NCI-H1417 (cell line): ENCODE results near the gene WDR76.
A peak's percentile ranks its signal among the peaks of the same experiment; 100 is the strongest.

ENCODE experiments used
- DNase-seq, 3 experiments: peaks; one replicate each; lab custom pipeline; 2025; lab: John Stamatoyannopoulos, UW

Gene WDR76

DNA sequence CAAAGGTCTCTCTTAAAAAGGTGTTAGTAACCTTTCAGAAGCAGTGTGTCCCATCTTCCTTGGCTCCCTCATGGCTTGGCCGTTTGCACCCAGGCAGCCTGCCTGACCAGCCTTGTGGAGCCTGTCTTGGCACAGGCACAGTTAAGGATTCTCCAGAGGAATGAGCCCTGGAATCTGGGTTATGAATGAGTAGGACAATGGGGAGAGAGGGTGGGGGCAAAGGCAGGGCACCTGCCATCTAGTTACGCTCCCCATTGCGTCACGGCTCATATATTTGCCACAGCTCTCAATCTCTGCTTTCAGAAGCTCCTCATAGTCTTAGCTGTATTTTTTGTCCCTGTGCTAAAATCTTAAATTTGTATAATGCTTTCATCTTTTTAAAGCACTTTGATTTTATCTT, 50.6 kb downstream of the WDR76 start:
- DNase-seq = peak in 1 of 3 experiments; percentile 35

DNA sequence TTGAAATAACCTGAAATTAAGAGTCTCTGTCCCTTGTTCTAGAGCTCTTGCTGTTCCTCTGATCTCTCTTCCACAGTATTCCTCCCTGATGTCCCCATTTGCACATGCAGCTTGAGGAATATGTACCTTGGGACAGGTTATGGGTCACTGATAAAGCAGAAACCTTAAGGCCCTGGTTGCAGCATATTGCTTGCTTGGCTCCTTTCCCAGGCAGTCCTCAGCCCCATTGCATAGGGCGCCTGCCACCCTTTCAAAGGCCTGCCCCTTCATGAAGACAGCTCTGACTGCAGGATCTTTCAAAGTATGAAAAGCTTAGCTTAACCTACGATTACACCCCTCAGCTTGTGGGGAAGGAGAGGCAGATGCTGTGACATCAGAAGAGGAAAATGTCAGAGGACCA, 51.6 kb downstream of the WDR76 start:
- DNase-seq = peak in 1 of 3 experiments; percentile 0

DNA sequence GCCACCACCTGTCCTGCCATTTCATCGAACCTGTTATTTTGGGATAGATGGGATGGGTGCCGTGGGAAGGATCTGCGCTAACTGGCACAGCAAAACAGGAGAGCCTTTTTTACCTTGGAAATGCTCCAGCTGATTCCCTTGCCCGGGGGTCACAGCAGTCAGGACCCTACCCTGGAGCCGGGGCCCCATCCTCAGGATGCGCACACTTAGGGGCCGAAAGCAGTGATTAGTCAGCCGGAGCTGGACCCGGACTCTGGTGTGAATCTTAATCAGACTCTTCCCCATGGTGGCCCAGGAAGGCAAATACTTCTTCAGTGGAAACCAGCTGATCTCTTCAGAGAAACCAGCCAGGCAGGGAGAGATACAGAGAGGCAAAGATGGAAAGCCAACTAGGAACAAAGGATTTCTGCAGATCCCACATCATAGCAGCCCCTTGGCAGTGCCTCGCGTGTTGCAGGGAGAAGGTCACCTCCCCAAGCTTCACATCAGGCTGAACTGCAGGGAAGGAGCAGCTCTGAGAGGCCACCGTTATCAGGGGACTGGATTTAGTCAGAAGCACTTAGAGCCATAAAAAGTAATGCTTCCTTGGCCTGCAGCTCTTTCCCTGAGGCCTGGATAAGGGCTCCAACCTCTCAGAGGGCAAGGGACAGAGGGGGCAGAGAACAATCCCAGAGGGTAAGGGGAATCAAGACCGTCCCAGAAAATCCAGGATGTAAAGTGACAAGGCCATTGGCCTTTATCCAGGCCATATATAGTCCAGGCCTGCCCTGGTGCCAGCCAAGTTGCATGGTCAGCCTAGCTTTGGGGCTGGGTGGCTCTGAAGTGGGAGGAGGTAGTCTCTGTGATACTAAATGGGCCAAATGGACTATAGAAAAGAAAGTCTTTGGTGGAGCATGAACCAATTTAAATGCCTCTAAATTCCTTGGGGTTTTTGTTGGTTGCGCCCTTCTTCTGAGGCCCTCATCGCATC, 52.9 kb downstream of the WDR76 start:
- DNase-seq = no peak

DNA sequence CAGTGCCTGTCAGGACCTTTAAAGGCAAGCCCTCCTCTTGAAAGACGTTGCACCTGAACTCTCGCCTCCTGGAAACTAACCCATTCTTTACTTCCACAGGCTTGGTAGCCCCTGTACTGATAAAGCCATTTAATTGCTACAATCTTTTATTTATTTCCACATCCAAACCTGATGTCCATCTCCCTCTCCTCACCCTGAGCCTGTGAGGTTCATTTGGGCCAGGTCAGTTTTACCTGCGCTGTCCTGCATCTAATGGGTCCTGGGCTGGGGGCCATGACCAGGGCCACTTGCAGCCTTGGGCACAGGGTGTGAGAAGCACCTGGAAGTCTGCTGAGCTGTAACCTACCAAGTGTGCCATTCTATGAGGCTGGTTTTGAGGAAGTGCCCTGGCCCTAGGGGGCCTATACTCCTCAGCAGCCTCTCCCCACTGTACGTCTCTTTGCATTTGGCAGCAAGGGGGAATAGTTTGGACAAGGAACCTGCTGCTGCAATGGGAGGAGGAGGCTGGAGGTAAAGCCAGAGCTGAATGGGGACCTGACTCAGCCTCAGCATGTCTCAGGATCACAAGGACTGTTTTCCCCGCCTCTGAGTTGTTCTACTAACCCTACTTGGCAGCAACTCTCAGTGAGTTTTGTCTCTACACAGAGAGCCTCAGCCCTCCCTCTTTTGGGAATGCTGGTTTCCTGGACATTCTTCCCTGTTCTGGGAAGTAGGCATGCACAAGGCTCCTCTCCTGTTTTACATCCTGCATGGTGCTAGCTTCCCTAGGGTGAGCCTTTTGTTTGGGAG, 53.8 kb downstream of the WDR76 start:
- no peak for DNase-seq

DNA sequence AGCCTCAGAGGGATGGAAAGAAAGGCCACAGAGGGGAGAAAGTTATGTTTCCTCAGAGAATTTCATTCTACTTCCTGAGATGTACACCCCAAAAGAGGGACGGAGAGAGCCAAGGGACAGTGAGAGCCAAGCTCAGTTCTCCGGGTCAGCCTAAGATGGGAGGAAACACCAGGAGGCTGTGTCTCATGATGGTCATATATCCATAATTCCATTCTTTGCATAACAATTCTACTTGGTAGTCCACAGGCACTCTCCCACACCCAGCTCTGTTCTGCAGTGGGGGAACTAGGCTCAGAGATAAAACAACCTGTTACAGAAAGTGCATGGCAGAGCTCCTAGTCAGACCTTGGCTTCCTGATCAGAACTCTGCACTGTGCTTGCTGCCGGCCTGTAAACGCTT, 54.4 kb downstream of the WDR76 start:
- DNase-seq = no peak

DNA sequence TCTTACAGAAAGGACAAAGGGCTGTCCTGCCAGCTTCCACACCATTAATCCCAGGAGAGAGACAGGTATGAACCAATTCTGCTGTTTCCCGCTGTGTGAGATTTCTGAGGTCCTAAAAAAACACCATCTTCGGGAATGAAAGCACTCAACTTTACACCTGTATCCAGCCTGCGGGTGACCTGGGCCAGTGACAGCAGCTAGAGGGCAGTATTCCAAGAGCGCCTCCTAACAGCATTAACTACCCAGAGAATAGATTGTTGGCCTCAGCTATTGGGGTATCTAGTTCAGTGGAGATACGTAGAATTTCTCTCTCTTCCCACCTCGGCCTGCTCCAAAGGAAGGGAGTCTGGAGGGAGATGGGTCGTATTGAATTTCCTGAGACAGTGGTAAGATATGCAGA, 55.1 kb downstream of the WDR76 start:
- DNase-seq = no peak

DNA sequence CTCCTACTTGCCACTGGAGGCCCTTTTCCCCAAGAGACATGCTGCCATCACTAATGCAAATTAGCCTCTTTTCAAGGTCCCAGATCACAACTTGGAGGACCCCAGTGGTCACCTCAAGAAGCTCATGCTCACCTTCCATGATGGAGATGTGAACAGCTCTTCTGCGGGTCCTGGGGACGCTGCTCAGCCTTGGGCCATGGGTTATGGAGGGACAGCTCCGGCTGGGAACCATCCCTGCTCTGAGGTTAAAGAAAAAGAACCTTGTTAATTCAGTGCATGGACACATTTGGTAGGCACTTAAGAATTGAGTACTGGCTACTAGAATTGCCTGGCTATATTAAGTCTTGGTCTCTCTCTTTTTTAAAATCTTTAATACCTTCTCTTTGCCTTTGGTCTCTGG, 56.8 kb downstream of the WDR76 start:
- no peak for DNase-seq

DNA sequence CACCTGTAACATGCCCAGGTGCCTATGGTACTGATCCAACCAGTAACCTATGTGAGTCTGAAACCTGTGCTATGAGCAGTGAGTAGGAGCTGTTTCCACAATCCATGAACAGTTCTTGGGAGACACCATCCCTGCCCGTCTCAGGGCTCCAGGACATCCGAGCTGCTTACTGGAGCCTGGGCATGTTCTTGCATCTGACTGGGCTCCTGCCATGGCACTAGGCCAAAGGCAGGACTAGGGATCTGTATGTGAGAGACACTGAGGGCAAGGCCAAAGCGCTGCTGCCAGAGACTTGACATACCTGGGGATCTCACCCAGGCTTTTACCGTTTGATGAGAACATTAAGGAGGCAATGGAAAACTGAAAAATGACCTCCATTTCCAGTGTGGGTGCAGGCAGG, 59.8 kb downstream of the WDR76 start:
- no peak for DNase-seq

DNA sequence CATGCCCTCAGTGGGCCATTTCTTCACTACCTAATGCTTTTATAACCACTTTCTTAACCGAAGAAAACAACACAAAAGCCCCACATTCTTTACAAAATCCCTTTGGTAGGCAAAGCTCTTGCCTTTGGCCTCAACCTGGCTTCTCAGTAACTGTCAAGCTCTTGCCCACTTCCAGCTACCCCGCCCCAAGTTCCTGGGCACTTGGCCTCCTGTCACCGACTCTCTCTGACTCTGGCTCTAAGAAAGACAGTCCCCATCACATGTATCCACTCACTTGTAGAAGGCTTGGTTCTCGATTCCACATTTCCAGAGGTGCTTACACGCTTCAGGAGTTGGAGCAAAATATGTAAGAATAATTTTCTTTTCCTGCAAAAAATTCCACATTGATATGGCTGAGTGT, 61.1 kb downstream of the WDR76 start:
- no peak for DNase-seq

DNA sequence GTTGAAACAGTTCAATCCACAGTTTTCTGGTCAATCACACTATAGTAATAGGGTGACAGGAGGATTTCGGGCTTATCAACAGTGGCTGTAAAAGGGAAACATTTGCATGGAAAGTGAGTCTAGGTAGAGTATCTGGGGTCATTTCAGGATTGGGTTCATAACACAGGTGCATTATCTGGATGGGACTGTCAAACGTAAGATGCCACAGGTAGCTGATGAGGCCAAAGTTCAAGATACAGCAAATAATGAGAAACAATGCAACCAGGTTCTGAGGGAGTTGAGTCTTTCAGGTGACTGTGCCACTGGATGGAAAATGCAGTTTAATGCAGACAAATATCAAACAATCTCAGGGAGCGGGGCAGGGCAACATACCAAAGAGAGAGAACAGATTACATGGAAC, 62.2 kb downstream of the WDR76 start:
- no peak for DNase-seq

DNA sequence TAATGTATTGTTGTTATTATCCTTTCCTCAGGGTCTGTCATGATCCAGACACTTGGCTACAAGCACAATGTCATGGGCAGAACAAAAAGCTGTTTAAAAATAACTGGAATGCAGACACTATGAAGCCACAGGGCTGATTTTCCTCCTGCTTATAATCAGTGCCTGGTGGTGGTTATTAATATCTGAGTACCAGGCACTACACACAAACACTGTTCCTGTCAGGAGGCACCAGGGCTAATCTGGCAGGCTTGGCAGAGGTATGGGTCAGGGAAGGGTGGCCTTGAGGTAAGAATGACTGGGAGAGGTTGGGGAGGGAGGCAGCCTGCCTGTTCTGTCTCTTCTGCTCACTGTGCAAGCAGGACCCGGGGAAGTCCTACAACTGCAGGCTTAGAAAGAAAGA, 67.2 kb downstream of the WDR76 start:
- no peak for DNase-seq

DNA sequence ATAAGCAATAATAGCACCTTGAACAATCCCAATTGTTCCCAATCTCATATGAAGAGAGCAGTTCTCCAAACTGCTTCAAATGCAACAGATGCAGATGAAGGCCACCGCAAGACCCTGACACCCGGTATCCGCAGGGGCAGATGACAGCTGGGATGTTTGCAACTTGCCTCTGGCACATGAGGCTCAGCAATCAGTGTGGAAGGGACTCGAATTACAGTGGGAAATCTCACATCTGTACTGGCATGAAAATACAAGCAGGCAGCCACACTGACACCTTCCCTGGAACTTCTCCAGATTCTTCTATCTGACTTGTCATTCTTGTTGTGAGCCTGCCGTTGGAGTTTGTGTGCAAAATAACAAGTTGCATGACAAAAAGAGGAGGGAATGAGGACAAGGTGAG, 68.8 kb downstream of the WDR76 start:
- no peak for DNase-seq

DNA sequence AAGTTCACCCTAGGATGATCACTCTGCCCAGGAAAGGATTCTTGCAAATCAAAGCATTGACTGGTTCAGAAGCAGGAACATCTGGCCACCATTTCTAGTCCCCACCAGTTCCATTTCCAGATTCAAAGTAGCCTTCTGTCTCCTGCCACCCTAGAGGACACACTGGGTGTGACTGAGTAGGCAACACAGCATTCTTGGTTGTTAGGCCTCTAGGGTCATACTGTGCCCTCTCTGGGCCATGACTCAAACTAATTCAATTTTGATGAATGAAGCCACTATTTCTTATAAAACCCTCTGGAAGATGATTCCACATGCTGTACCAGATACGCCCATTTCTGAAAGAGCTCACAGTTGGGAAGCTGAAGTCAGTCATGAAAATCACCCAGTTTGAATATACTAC, 69.7 kb downstream of the WDR76 start:
- DNase-seq = no peak

DNA sequence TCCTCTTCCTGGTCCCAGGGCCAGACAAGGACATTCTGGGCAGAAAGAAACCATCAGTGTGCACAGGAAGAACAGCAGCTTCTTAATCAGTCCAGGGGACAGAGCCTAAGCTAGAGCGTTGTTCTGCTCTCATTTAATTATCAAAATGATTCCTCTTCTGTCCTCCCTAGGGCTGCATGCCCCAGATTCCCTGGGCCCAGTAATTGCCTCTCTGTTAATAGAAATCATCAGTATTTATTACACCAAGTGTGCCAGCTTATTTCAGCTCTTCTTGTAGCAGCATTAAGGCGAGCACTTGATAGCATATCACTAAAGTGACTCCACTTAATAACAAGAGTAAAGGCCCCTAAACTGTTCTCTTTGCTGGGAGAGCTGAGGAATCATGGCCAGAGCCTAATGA, 72.1 kb downstream of the WDR76 start:
- no peak for DNase-seq

DNA sequence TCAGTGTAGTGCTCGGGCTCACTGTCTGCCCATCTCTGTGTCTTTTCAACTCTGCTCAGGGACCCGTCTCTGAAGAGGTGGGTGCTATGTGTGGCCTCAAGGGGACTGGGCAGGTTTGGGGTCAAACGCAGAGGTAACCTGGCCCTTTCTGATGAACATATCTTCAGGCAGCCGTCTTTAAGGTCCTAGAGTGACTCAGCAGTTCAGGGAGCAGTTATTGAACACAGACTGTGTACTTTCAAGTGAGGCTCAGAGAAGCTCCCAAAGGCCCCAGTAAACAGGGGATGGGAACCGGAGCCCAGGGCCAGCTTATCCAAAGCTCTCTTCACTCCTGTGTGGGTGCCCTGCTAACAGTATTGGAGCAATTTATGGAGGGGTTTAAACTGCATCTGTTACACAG, 73.1 kb downstream of the WDR76 start:
- DNase-seq = no peak

DNA sequence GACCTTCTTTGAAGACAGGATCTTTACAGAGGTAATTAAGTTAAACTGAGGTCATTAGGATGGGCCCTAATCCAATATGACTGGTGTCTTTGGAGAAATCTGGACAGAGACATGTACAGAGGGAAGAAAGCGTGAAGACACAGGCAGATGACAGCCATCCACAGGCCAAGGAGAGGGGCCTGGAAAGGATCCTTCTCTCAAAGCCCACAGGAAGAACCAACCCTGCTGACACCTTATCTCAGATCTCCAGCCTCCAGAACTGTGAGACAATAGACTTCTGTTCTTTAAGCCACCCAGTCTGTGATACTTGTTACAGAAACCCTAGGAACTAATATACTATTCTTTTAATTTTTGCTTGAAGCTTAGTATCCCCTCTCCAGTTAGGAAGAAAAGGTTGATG, 74.2 kb downstream of the WDR76 start:
- DNase-seq = no peak

DNA sequence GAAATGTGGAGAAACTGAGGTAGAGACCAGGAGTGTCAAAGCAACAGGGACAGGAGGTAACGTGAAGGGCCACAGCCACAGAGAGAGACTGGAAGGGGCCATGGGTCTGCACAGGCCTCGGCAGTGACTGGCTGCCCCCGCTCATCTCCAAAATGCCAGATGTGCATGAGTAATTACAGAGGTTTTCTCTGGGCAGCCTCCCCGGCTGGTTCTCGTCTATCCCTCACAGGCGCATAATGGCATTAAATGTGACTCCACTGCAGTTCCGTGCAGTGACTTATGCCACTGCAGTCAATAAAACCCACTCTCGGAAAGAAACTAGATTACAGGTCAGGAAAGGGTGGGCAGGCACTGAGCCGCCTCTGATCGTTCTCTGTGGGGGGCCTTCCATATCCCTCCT, 74.7 kb downstream of the WDR76 start:
- DNase-seq = no peak

DNA sequence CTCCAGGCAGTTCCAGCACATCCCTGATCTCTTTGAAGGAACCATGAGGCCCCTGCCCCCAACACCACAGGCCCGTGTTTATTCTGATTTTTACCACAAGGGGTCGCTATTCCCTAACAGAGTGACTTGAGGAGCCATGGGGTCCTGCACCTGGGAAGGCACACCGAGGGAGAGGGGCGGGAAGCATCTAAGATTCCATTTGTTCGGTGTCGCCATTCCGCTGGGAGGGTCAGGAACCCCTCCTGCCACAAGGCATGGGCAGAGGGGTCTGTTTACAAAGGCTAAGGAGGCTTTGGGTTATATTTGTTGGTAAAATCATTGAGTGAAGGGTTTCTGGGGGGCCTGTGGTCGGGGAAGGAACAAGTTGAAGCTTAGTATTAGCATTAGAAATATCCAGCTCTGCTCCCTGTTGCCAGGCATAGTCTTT, 77.1 kb downstream of the WDR76 start:
- DNase-seq = peak; percentile 43 to 75 (median 53)

DNA sequence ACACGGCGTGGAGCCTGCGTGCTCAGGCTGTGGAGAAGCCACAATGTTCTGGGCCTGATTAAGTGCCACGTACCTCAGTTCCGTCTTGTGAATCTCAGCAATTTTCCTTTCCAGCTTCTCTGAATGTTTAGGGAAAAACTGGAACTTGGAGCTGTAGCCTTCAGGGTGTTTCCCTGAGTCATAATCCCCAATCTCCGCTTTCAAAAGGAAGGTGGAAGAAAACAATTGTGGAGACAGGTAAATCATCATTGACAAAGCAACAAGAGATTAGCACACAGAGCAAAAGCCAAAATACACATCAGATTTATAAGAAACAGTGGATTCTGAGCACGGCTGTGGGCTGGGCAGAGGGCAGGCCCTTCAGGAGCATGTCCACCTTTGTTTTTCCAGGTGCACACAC, 79.0 kb downstream of the WDR76 start:
- DNase-seq = no peak

DNA sequence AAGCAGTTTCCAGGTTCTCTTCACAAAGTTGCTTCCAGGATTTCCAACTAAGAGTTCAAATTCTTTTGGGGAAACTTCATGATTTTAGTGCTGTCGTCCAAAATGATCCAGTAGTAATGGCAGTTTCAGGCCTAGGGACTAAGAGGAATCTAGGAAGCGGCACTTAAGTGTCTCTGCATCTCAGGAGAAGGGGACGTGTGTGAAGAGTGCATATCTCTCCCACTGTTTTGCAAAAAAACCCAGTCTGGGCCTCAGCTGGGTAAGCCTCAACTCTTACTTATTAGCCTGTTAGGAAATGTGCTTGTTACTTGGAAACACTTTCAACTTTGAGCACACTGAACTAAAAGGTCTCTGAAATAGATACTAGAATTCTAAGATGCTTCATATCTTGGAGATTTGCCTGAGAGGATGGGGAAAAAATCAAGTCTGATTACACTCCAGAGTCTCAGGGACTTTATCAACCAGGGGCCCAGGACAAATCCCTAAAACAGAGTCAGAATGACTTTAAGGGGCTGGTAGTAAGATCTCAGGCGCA, 81.8 kb downstream of the WDR76 start:
- no peak for DNase-seq

DNA sequence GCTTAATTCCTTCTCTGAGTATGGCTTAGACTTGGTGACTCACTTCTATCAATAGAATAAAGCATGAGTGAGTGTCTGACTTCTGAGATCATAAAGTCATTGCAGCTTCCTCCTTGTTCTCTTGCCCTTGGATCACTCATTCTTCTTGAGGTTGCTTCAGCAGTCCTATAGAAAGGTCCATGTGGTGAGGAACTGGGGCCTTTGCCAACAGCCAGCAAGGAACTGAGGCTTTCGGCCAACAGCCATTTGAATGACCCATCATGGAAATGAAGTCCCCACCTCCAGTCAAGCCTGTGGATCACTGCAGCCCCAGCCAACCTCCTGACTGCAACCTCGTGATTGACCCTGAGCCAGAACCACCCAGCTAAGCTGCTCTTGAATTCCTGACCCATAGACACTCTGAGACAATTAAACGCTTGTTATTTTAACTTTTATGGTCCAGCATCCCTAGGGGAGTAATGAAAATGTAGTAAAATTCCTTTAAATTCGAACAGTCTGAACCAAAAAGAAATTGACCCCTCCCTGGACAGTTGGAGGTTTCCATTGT, 84.5 kb downstream of the WDR76 start:
- no peak for DNase-seq

DNA sequence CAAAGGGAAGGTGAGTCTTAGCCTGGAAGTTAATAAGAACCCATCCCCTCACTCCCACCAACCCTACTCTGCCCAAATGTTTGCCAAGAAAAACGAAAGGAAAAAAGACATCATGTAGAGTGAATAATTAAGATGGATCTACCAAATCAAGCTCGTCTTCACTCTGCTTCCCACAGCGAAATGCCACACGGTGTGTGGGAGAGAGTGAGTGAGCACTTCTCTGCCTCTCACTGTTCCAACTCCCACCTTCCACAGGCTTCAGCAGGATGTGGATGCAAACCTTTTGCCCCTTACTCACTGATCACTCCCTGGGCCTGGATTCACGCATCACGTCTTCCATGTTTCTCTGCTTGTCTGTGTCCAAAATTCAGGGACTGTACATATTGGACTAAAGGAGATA, 85.4 kb downstream of the WDR76 start:
- no peak for DNase-seq
